Endothelial cell of umbilical vein (primary cell): ENCODE data around the gene FUT3. TPM values are rescaled to one million over a fixed set of nuclear protein-coding genes. Genes with fewer than 3 reads are reported as not detected.
"Not testable (repeated sequence)": the region's sequence is repeated elsewhere in the genome, so short reads cannot be mapped to it uniquely, and the experiment has no call there.

Experiments
- BruUV-seq: library from RNA; stranded (reverse); fragments of 400-500 nt; replicated peaks from 2 replicates; lab custom pipeline; 2021; lab: Mats Ljungman, UMichigan
- CTCF ChIA-PET: fragments of 300-600, 350-600 bp; sonication (Branson Sonifier 250); formaldehyde crosslinking; loops from one replicate; lab custom pipeline; 2021; ENCODE audit warnings: antibody characterized with exemption, inconsistent platforms; lab: Charles Lee
- POLR2A ChIA-PET: fragments of 300-600, 350-600 bp; sonication (Branson Sonifier 250); formaldehyde crosslinking; loops from one replicate; lab custom pipeline; 2021; ENCODE audit warnings: antibody characterized with exemption, inconsistent platforms; lab: Charles Lee
- DNase-seq: peaks from one replicate; pipeline ENCODE4 v3.0.0-alpha.2; 2011; ENCODE audit warnings: low read depth, low spot score
- FAIRE-seq: peaks from 2 replicates; lab custom pipeline; 2011; peaks lifted over from hg19 to GRCh38; lab: Jason Lieb, UNC
- H2AFZ ChIP-seq: 2 replicates; pipeline ENCODE4 v1.6.0; 2012; ENCODE audit warnings: low read depth, low read length, control low read depth, inconsistent platforms
- H3K27ac ChIP-seq: 2 replicates; pipeline ENCODE4 v1.5.1; 2011; ENCODE audit warnings: low read depth, mild to moderate bottlenecking, control low read depth, low read length, moderate library complexity; ENCODE audit not compliant: insufficient read depth
- H3K27me3 ChIP-seq, 2 experiments: 2 replicates each; pipeline versions ENCODE4 v1.6.0 to v1.6.1; 2011; ENCODE audit warnings: low read length in 2 of 2, mixed read lengths in 1 of 2; ENCODE audit not compliant: control insufficient read depth in 2 of 2, insufficient read depth in 2 of 2
- H3K36me3 ChIP-seq, 2 experiments: 2 replicates in 1 of 2; 3 replicates in 1 of 2; pipeline ENCODE4 v1.5.1; 2011; ENCODE audit warnings: low read length in 2 of 2, mild to moderate bottlenecking in 1 of 2, moderate library complexity in 1 of 2; ENCODE audit not compliant: control insufficient read depth in 2 of 2, insufficient read depth in 2 of 2; ENCODE audit errors: extremely low read depth in 1 of 2
- H3K4me1 ChIP-seq: 3 replicates; pipeline ENCODE4 v1.5.1; 2011; ENCODE audit warnings: mild to moderate bottlenecking, low read length; ENCODE audit not compliant: control insufficient read depth, insufficient read depth; ENCODE audit errors: extremely low read depth
- H3K4me2 ChIP-seq: 2 replicates; pipeline ENCODE4 v1.6.1; 2011; ENCODE audit warnings: low read length, control low read depth, mixed read lengths; ENCODE audit not compliant: insufficient read depth
- H3K4me3 ChIP-seq, 3 experiments: fragments of 200-600 bp in 1 of 3; sonication (generic), shearing (Covaris generic) in 1 of 3; replicated peaks in 1 of 3; 2 replicates each; pipeline ENCODE4 v1.5.1; 2011 to 2016; ENCODE audit warnings: control low read depth in 3 of 3, low read length in 3 of 3, mild to moderate bottlenecking in 2 of 3, inconsistent platforms in 1 of 3, low read depth in 1 of 3, moderate library complexity in 1 of 3; ENCODE audit not compliant: insufficient read depth in 1 of 3
- H3K79me2 ChIP-seq: 2 replicates; pipeline ENCODE4 v1.6.0; 2012; ENCODE audit warnings: low read length, inconsistent platforms; ENCODE audit not compliant: control insufficient read depth, insufficient read depth
- H3K9ac ChIP-seq: replicated peaks from 2 replicates; pipeline ENCODE3; 2011; ENCODE audit warnings: low read length, control low read depth; ENCODE audit not compliant: insufficient read depth; ENCODE audit errors: extremely low read depth
- H3K9me1 ChIP-seq: replicated peaks from 3 replicates; pipeline ENCODE4 v1.6.0; 2011; ENCODE audit warnings: mild to moderate bottlenecking, low read length; ENCODE audit not compliant: control insufficient read depth, insufficient read depth; ENCODE audit errors: extremely low read depth
- H3K9me3 ChIP-seq: replicated peaks from 2 replicates; pipeline ENCODE4 v1.5.1; 2012; ENCODE audit warnings: low read length, inconsistent platforms; ENCODE audit not compliant: control insufficient read depth, insufficient read depth
- H4K20me1 ChIP-seq: replicated peaks from 2 replicates; pipeline ENCODE3; 2011; ENCODE audit warnings: mild to moderate bottlenecking, low read length; ENCODE audit not compliant: control insufficient read depth, insufficient read depth; ENCODE audit errors: extremely low read depth
- CTCF ChIP-seq, 2 donors: IDR thresholded peaks; 1 replicate in 1 of 2; 2 replicates in 1 of 2; pipeline ENCODE4 v1.5.1; 2011; ENCODE audit warnings: low read length in 2 of 2, mild to moderate bottlenecking in 2 of 2, moderate library complexity in 2 of 2, control low read depth in 1 of 2, inconsistent platforms in 1 of 2, low read depth in 1 of 2; ENCODE audit not compliant: insufficient read depth in 1 of 2; ENCODE audit errors: extremely low read depth in 1 of 2
- EZH2 ChIP-seq: IDR thresholded peaks from 2 replicates; pipeline ENCODE4 v1.6.1; 2012; ENCODE audit warnings: borderline replicate concordance, low read depth, mild to moderate bottlenecking, moderate library complexity, low read length, inconsistent platforms; ENCODE audit not compliant: severe bottlenecking
- FOS ChIP-seq: IDR thresholded peaks from 2 replicates; pipeline ENCODE4 v1.6.1; 2011; ENCODE audit warnings: mild to moderate bottlenecking, low read length, moderate library complexity, borderline replicate concordance; ENCODE audit not compliant: insufficient read depth
- JUN ChIP-seq: IDR thresholded peaks from 2 replicates; pipeline ENCODE4 v1.6.1; 2011; ENCODE audit warnings: borderline replicate concordance, low read depth; ENCODE audit not compliant: insufficient read length, insufficient read depth
- MYC ChIP-seq: IDR thresholded peaks from one replicate; pipeline ENCODE4 v1.6.1; 2011; ENCODE audit warnings: mild to moderate bottlenecking, low read depth, low read length
- POLR2A ChIP-seq: IDR thresholded peaks from 2 replicates; pipeline ENCODE4 v1.6.1; 2012; ENCODE audit warnings: low read depth, mild to moderate bottlenecking, control low read depth, low read length
- dilution Hi-C: fragments of 300-500 bp; cut with MboI; formaldehyde crosslinking; loops from one replicate; pipeline ENCODE4 v1.15.0; 2019; ENCODE audit warnings: low sequenced_read_pairs; ENCODE audit not compliant: extremely low pct_ligation_motif_present
- intact Hi-C: fragments of 100-400 bp; cut with micrococcal nuclease; formaldehyde crosslinking; loops from one replicate; pipeline ENCODE4 v1.10.0; 2022
- polyA plus RNA-seq, 4 experiments: library from polyadenylated mRNA; depleted of rRNA in 3 of 4; stranded (reverse) in 3 of 4; unstranded in 1 of 4; fragments of >200 nt; gene quantifications; 2 replicates each; pipeline versions ENCODE4 v1.2.1 to v1.2.3, GENCODE V29; 2011 to 2012; ENCODE audit warnings: missing spikeins in 1 of 4
- total RNA-seq: library from RNA; stranded (reverse); gene quantifications from 2 replicates; pipeline ENCODE4 v1.2.3, GENCODE V29; 2021

The FUT3 gene
- total and polyA plus RNA-seq, 2 donors (not counting 3 experiments of a cell fraction or from before 2014, with no cell fraction given) = not detected

- no TSS peak for BruUV-seq
- no peak overlapping the region for H3K27ac ChIP-seq
- TF ChIP-seq JUN (no peak), EZH2 (no peak), MYC (no peak), CTCF (IDR thresholded peaks at IDR 0.05; ENCODE audit: extremely low read depth in 1 of 2, insufficient read depth in 1 of 2, low read depth in 1 of 2, low read length in 2 of 2) (no peak), FOS (no peak), POLR2A (no peak)
- H3K4me3 ChIP-seq = no peak overlapping the region
- no peaks in the 10 kb centered on the region for H3K9me3 ChIP-seq
- H3K4me2 ChIP-seq = no peak overlapping the region
- no peak for FAIRE-seq
- ChIA-PET CTCF (interaction anchor here (5.0 kb wide), 1 partner anchor 85 kb away, joined by 76 read pairs; the partner anchor contains the start of gene NRTN), POLR2A (no interaction called here)
- intact Hi-C loops = loop anchor here (5.0 kb wide), 1 partner anchor 42 kb away; no protein-coding TSS in a partner anchor
- DNase-seq = no peak
- H4K20me1 ChIP-seq = no peaks in the 10 kb centered on the region
- H3K79me2 ChIP-seq = no peaks in the 10 kb centered on the region
- H3K36me3 ChIP-seq = no peaks in the 10 kb centered on the region
- peaks cover 6% of the 10 kb centered on the region for H3K4me1 ChIP-seq
- dilution Hi-C loops = no loop called here
- no peak overlapping the region for H2AFZ ChIP-seq
- H3K9ac ChIP-seq = no peak overlapping the region
- no peaks in the 10 kb centered on the region for H3K9me1 ChIP-seq
- H3K27me3 ChIP-seq = no peaks in the 10 kb centered on the region
Observed at GRCh38 chr19:5889288-5889971, 38.2 kb upstream of the FUT3 start.

DNA sequence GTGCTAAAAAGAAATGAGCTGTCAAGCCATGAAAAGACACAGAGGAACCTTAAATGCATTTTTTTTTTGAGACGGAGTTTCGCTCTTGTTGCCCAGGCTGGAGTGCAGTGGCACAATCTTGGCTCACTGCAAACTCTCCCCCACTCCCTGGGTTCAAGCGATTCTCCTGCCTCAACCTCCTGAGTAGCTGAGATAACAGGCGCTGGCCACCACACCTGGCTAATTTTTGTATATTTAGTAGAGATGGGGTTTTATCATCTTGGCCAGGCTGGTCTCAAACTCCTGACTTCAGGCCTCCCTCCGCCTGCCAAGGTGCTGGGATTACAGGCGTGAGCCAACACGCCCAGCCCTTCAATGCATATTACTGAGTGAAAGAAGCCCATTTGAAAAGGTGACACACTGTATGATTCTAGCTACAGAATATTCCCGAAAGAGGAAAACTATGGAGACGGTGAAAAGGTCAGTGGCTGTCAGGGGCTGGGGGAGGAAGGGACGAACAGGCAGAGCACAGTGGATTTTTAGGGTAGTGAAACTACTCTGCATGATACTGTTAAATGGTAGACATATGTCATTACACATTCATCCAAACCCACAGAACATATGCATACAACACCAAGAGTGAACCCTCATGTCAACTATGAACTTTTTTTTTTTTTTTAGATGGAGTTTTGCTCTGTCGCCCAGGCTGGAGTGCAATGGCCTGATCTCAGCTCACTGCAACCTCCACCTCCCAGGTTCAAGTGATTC is 33.0 kb upstream of the FUT3 start:
- H3K9me3 ChIP-seq, H3K36me3 ChIP-seq, H3K9ac ChIP-seq, H3K79me2 ChIP-seq, DNase-seq, H3K27me3 ChIP-seq, H3K4me1 ChIP-seq, H4K20me1 ChIP-seq, intact Hi-C loops, FAIRE-seq, dilution Hi-C loops, H2AFZ ChIP-seq, BruUV-seq, H3K4me3 ChIP-seq, H3K9me1 ChIP-seq, POLR2A ChIA-PET, H3K27ac ChIP-seq, H3K4me2 ChIP-seq: not testable (repeated sequence)
- CTCF ChIA-PET = interaction anchor here (3.2 kb wide), 1 partner anchor 80 kb away, joined by 19 read pairs; the partner anchor contains the start of gene NRTN

- H3K9me1 ChIP-seq, H3K9ac ChIP-seq, H3K36me3 ChIP-seq, FAIRE-seq, DNase-seq, POLR2A ChIA-PET, BruUV-seq, H2AFZ ChIP-seq, intact Hi-C loops, H3K9me3 ChIP-seq, H3K4me2 ChIP-seq, H3K27me3 ChIP-seq, H3K79me2 ChIP-seq, H3K4me1 ChIP-seq, H3K27ac ChIP-seq, H4K20me1 ChIP-seq, H3K4me3 ChIP-seq, dilution Hi-C loops: not testable (repeated sequence)
- CTCF ChIA-PET = interaction anchor here (3.2 kb wide), 1 partner anchor 79 kb away, joined by 19 read pairs; the partner anchor contains the start of gene NRTN
Observed at GRCh38 chr19:5883157-5883873, 32.1 kb upstream of the FUT3 start.
